Measurements from ENCODE around the gene APOBEC3B.
"Not testable (repeated sequence)": the region's sequence is repeated elsewhere in the genome, so short reads cannot be mapped to it uniquely, and the experiment has no call there.

Gene APOBEC3B

DNA sequence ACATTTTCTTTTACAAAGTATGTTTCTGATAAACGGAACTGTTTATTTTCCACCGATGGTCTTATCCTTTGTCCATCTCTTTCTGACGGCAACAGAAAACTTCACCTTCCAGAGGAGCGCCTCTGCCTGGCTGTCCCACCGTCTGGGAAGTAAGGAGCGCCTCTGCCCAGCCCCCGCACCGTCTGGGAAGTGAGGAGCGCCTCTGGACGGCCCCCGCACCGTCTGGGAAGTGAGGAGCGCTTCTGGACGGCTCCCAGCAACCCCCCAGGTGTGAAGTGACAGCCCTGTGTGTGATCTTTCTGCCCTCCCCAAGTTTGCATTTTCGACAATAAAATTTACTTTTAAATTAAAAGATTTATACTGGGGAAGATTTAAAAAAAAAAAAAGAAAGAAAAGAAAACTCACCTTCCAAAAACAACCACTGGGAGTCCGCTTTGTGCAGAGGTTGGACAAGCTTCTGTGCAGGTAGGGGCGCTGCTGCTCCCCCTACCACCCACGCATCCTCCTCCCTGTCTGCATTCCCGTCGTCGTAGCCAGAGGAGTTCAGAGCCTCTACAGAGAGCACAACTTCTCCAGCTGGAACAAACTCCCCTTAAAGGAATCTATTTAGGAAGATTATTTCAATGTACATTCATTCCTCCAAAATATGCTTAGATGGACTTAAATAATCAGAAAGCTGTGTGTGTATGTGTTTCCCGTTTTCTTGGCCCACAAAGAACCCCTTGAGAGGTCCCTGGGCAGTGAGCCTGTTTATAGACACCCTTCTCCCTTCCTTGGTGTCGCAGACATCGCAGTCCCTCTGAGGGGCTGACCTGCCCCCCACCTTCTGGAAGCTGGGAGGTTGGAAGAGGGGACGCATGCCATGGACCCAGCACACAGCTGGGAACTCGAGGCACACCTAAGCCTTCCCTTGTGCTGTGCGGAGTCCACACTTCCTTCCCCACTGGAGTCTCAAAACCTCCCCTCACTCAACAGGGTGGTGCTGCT lies 849 bp upstream of the APOBEC3B start:
- peak overlapping the region; percentile 79 for H3K27ac ChIP-seq
- TF ChIP-seq CTCF (conservative IDR thresholded peaks at IDR 0.05) = no peak; the same call in 1 of the 2 replicates
- no peak for TF ChIP-seq ZFX (IDR thresholded peaks at IDR 0.05)

- no peak overlapping the region for H3K27ac ChIP-seq
- TF ChIP-seq ZFX (IDR thresholded peaks at IDR 0.05) (no peak), CTCF (conservative IDR thresholded peaks at IDR 0.05) (no peak)
These were observed 2.1 kb downstream of the APOBEC3B start for GRCh38 chr22:38984224-38984623.

DNA sequence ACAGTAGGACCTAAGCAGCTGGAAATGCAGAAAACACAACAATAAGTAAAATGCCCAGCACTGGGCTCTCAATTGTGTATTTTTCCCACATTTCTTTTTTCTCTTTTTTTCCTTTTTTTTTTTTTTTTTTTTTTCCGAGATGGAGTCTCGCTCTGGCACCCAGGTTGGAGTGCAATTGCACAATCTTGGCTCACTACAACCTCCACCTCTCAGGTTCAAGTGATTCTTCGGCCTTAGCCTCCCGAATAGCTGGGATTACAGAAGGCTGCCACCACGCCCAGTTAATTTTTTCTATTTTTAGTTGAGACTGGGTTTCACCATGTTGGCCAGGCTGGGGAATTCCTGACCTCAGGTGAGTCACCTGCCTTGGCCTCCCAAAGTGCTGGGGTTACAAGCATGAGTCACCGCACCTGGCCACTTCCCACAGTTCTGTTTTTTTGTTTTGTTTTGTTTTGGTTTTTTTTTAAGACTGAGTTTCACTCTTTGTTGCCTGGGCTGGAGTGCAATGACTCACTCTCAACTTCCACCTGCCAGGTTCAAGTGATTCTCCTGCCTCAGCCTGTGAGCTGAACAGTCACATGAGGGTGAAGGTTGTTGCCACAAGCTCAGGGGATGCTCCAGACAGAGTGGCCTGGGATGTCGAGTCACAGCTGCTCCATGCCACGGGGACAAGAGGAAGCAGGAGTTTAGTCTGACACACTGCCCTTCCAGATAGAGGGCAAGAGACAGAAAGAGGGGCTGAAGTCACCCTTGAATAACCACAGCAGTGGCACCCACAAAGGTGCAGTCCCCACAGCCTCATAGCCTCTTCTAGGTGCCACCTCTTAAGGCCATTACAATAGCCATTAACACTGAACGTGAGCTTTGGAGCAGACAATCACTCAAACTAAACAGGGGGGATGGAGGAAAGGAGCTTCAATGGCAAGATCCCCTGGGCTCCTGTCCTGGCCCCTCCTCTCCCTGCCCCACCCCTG lies 2.9 kb downstream of the APOBEC3B start:
- not testable (repeated sequence) for H3K27ac ChIP-seq

- no peak for TF ChIP-seq CTCF (conservative IDR thresholded peaks at IDR 0.05)
- TF ChIP-seq ZFX (IDR thresholded peaks at IDR 0.05) = no peak
These were observed 4.5 kb downstream of the APOBEC3B start for GRCh38 chr22:38986629-38987028.

GRCh38 chr22:38987171-38987895 lies 5.2 kb downstream of the APOBEC3B start:
- no peak for TF ChIP-seq CTCF (conservative IDR thresholded peaks at IDR 0.05)
- TF ChIP-seq ZFX (IDR thresholded peaks at IDR 0.05) = no peak
- H3K27ac ChIP-seq = no peak overlapping the region

More at GRCh38 chr22:38986629-38987028, 4.5 kb downstream of the APOBEC3B start:
- H3K27ac ChIP-seq = no peak overlapping the region

GRCh38 chr22:38989466-38989865 lies 7.3 kb downstream of the APOBEC3B start:
- TF ChIP-seq ZFX (IDR thresholded peaks at IDR 0.05) = no peak
- TF ChIP-seq CTCF (conservative IDR thresholded peaks at IDR 0.05) = no peak
- no peak overlapping the region for H3K27ac ChIP-seq

- H3K27ac ChIP-seq = not testable (repeated sequence)
These were observed 10.8 kb downstream of the APOBEC3B start for GRCh38 chr22:38992871-38993371.

Data from C4-2B (cell line).